GM12892 (cell line): ENCODE data around the gene ECE2.

Source experiments
- POLR2A ChIP-seq: IDR thresholded peaks from 2 replicates; pipeline ENCODE4 v1.6.1; 2011; ENCODE audit warnings: low read depth, low read length, control low read depth
- POLR2AphosphoS5 ChIP-seq: IDR thresholded peaks from 2 replicates; pipeline ENCODE4 v1.6.1; 2011; ENCODE audit warnings: low read depth, low read length, control low read depth
- TAF1 ChIP-seq: IDR thresholded peaks from 2 replicates; pipeline ENCODE4 v1.6.1; 2011; ENCODE audit warnings: low read depth, mild to moderate bottlenecking, control low read depth, low read length, borderline replicate concordance

DNA sequence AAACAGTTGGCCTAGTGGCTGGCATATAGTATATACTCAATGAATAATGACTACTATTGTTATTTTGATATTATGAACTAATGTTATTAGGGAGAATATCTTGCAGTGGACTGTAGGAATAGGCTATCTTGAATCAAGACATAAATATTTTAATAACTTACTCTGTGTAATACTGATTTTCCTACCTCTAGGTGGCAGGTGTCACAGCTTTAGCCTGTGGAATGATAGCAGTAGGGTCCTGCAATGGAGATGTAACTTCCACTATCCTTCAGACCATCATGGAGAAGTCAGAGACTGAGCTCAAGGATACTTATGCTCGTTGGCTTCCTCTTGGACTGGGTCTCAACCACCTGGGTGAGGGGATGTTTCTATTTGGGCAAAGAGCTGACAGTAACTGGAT lies 29.8 kb downstream of the ECE2 start:
- TF ChIP-seq POLR2A = no peak
- TF ChIP-seq TAF1 = no peak
- no peak for TF ChIP-seq POLR2AphosphoS5
